B cell (primary cell): Measurements from ENCODE around the gene XRCC3. TPM values are rescaled to one million over a fixed set of nuclear protein-coding genes. Genes with fewer than 3 reads are reported as not detected.

ENCODE experiments used
- ATAC-seq: fragments of 200-7000 bp; cut with Tn5 transposase; one replicate; pipeline ENCODE4 v1.10.0; 2021; ENCODE audit warnings: low read depth, mild to moderate bottlenecking, moderate number of reproducible peaks, moderate library complexity
- CTCF ChIA-PET: fragments of 350-600 bp; sonication (Branson Sonifier 250); formaldehyde crosslinking; loops from one replicate; lab custom pipeline; 2021; ENCODE audit warnings: antibody characterized with exemption, inconsistent platforms; lab: Charles Lee
- POLR2A ChIA-PET: fragments of 350-600 bp; sonication (Branson Sonifier 250); formaldehyde crosslinking; loops from one replicate; lab custom pipeline; 2021; ENCODE audit warnings: antibody characterized with exemption; lab: Charles Lee
- DNase-seq: peaks from one replicate; pipeline ENCODE4 v3.0.0; 2013
- H2AFZ ChIP-seq: 2 replicates; pipeline ENCODE4 v1.6.1; 2012; ENCODE audit warnings: mild to moderate bottlenecking, low read depth, low read length; ENCODE audit not compliant: insufficient read depth, poor library complexity, severe bottlenecking
- H3K27ac ChIP-seq, 2 donors: 1 replicate in 1 of 2; 2 replicates in 1 of 2; pipeline ENCODE4 v1.5.1; 2012 to 2013; ENCODE audit warnings: low read length in 2 of 2, mild to moderate bottlenecking in 2 of 2, moderate library complexity in 1 of 2
- H3K27me3 ChIP-seq, 4 experiments: fragments of 200-600 bp in 1 of 4; sonication (generic) in 1 of 4; replicated peaks in 1 of 4; 1 replicate in 2 of 4; 2 replicates in 2 of 4; pipeline versions ENCODE4 v1.6.1 to v1.7.0; 2013 to 2016; ENCODE audit warnings: low read length in 3 of 4, mild to moderate bottlenecking in 2 of 4, mixed read lengths in 1 of 4, moderate library complexity in 1 of 4; ENCODE audit not compliant: insufficient read depth in 4 of 4, control insufficient read depth in 3 of 4; ENCODE audit errors: control extremely low read depth in 1 of 4
- H3K36me3 ChIP-seq, 2 experiments: replicated peaks in 1 of 2; 1 replicate in 1 of 2; 2 replicates in 1 of 2; pipeline versions ENCODE4 v1.6.1 to v1.7.1; 2013; ENCODE audit warnings: low read length in 1 of 2; ENCODE audit not compliant: insufficient read depth in 2 of 2, control insufficient read depth in 1 of 2; ENCODE audit errors: control extremely low read depth in 1 of 2, extremely low read depth in 1 of 2
- H3K4me1 ChIP-seq, 2 donors: fragments of 200-600 bp in 1 of 2; sonication (generic) in 1 of 2; 1 replicate in 1 of 2; 2 replicates in 1 of 2; pipeline versions ENCODE4 v1.5.1 to v1.6.1; 2013 to 2017; ENCODE audit warnings: low read length in 2 of 2; ENCODE audit not compliant: control insufficient read depth in 2 of 2, insufficient read depth in 2 of 2
- H3K4me2 ChIP-seq: replicated peaks from 2 replicates; pipeline ENCODE3; 2012; ENCODE audit warnings: mild to moderate bottlenecking, low read depth, low read length; ENCODE audit not compliant: poor library complexity, severe bottlenecking
- H3K4me3 ChIP-seq, 5 experiments: fragments of 200-600 bp in 1 of 5; sonication (generic) in 1 of 5; 1 replicate in 3 of 5; 2 replicates in 2 of 5; pipeline versions ENCODE4 v1.5.1 to v1.7.0; 2011 to 2016; ENCODE audit warnings: low read length in 4 of 5, mild to moderate bottlenecking in 4 of 5, low read depth in 2 of 5, control low read depth in 1 of 5, moderate library complexity in 1 of 5; ENCODE audit not compliant: insufficient read depth in 1 of 5; ENCODE audit errors: control extremely low read depth in 1 of 5, extremely low read depth in 1 of 5
- H3K79me2 ChIP-seq: fragments of 200-600 bp; sonication (generic); one replicate; pipeline ENCODE4 v1.6.0; 2016; ENCODE audit warnings: low read length; ENCODE audit not compliant: control insufficient read depth, insufficient read depth
- H3K9ac ChIP-seq: fragments of 200-600 bp; sonication (generic); 2 replicates; pipeline ENCODE4 v1.6.1; 2017; ENCODE audit warnings: mild to moderate bottlenecking, low read length, moderate library complexity
- H3K9me3 ChIP-seq, 3 donors: one replicate each; pipeline versions ENCODE4 v1.6.1 to v1.7.1; 2013; ENCODE audit warnings: low read length in 2 of 3; ENCODE audit not compliant: control insufficient read depth in 2 of 3, insufficient read depth in 1 of 3; ENCODE audit errors: control extremely low read depth in 1 of 3
- H4K20me1 ChIP-seq: 2 replicates; pipeline ENCODE4 v1.6.0; 2012; ENCODE audit warnings: mild to moderate bottlenecking, low read length; ENCODE audit not compliant: insufficient read depth, control insufficient read depth, poor library complexity, severe bottlenecking
- H3K27ac Mint-ChIP-seq: one replicate; pipeline ENCODE4 v1.8.0; 2021; ENCODE audit warnings: mixed read lengths
- H3K27me3 Mint-ChIP-seq: one replicate; pipeline ENCODE4 v1.8.0; 2021; ENCODE audit warnings: mixed read lengths
- H3K4me1 Mint-ChIP-seq: one replicate; pipeline ENCODE4 v1.8.0; 2021; ENCODE audit warnings: mixed read lengths
- H3K4me3 Mint-ChIP-seq: one replicate; pipeline ENCODE4 v1.8.0; 2021; ENCODE audit warnings: mixed read lengths
- H3K9me3 Mint-ChIP-seq: one replicate; pipeline ENCODE4 v1.8.0; 2022; ENCODE audit warnings: mixed read lengths; ENCODE audit not compliant: insufficient read depth
- CTCF ChIP-seq: fragments of 200-600 bp; IDR thresholded peaks from one replicate; pipeline ENCODE4 v1.8.0; 2022; ENCODE audit warnings: antibody characterized with exemption, mild to moderate bottlenecking
- EZH2 ChIP-seq: IDR thresholded peaks from 2 replicates; pipeline ENCODE4 v1.6.1; 2012; ENCODE audit warnings: borderline replicate concordance, low read depth, mild to moderate bottlenecking, moderate library complexity, low read length; ENCODE audit not compliant: insufficient read depth, poor library complexity, severe bottlenecking
- WGBS: methylation state at CpG from one replicate; pipeline ENCODE4 v1.1.5; 2013; ENCODE audit warnings: missing lambda C conversion rate; ENCODE audit not compliant: insufficient coverage; 5-methylcytosine and 5-hydroxymethylcytosine counted together
- intact Hi-C: fragments of 100-400 bp; cut with micrococcal nuclease; formaldehyde crosslinking; loops from one replicate; pipeline ENCODE4 v1.10.0; 2022
- polyA plus RNA-seq: library from polyadenylated mRNA; depleted of rRNA; stranded (reverse); fragments of >200 nt; gene quantifications from 2 replicates; pipeline ENCODE4 v1.2.3, GENCODE V29; 2012
- total RNA-seq, 2 donors: library from RNA; stranded (reverse); fragments of 120-200 nt in 1 of 2; gene quantifications; 1 replicate in 1 of 2; 2 replicates in 1 of 2; pipeline versions ENCODE4 v1.2.3 to v1.2.4, GENCODE V29; 2013 to 2022

Gene XRCC3
- total and polyA plus RNA-seq, 2 donors (not counting 1 experiment from before 2014, with no cell fraction given) = 18.0 to 19.7 TPM

GRCh38 chr14:103731916-103732867 lies 16.9 kb upstream of the XRCC3 start:
- peaks cover 0 to 13% of the 10 kb centered on the region in 2 experiments for H3K36me3 ChIP-seq
- H3K9me3 ChIP-seq = no peaks in the 10 kb centered on the region
- no peaks in the 10 kb centered on the region for H4K20me1 ChIP-seq
- intact Hi-C loops = no loop called here
- no peak overlapping the region for H3K9ac ChIP-seq
- H3K27ac ChIP-seq = no peak overlapping the region
- no peak for TF ChIP-seq CTCF
- no peak for TF ChIP-seq EZH2
- no peak overlapping the region for H3K4me3 Mint-ChIP-seq
- no peak overlapping the region for H3K4me3 ChIP-seq
- H3K4me1 Mint-ChIP-seq = no peaks in the 10 kb centered on the region
- no peaks in the 10 kb centered on the region for H3K27me3 ChIP-seq
- ChIA-PET POLR2A (no interaction called here), CTCF (interaction anchor here (0.9 kb wide), 1 partner anchor 52 kb away, joined by 3 read pairs; no protein-coding TSS in a partner anchor)
- DNase-seq = no peak
- no peaks in the 10 kb centered on the region for H3K9me3 Mint-ChIP-seq
- no peaks in the 10 kb centered on the region for H3K27me3 Mint-ChIP-seq
- no peaks in the 10 kb centered on the region for H3K79me2 ChIP-seq
- H2AFZ ChIP-seq = no peak overlapping the region
- no peak overlapping the region for H3K4me2 ChIP-seq
- no peak for ATAC-seq
- no peak overlapping the region for H3K27ac Mint-ChIP-seq
- H3K4me1 ChIP-seq = no peaks in the 10 kb centered on the region
- 95% methylated on average over 22 of the region's 24 CpGs for WGBS

- Mint-ChIP-seq H3K27me3 (no peaks in the 10 kb centered on the region), H3K9me3 (no peaks in the 10 kb centered on the region), H3K4me3 (no peak overlapping the region), H3K27ac (no peak overlapping the region), H3K4me1 (no peaks in the 10 kb centered on the region)
- no peaks in the 10 kb centered on the region for H3K9me3 ChIP-seq
- H3K4me2 ChIP-seq = no peak overlapping the region
- H3K27ac ChIP-seq = no peak overlapping the region
- DNase-seq (no peak), ATAC-seq (no peak)
- WGBS = 97% methylated on average over 15 of the region's 15 CpGs
- H3K4me3 ChIP-seq = no peak overlapping the region
- no peaks in the 10 kb centered on the region for H3K27me3 ChIP-seq
- no peaks in the 10 kb centered on the region for H3K4me1 ChIP-seq
- TF ChIP-seq CTCF (no peak), EZH2 (no peak)
- ChIA-PET POLR2A (no interaction called here), CTCF (no interaction called here)
- no peaks in the 10 kb centered on the region for H4K20me1 ChIP-seq
- H2AFZ ChIP-seq = no peak overlapping the region
- peaks cover 0 to 13% of the 10 kb centered on the region in 2 experiments for H3K36me3 ChIP-seq
- H3K79me2 ChIP-seq = no peaks in the 10 kb centered on the region
- intact Hi-C loops = no loop called here
- no peak overlapping the region for H3K9ac ChIP-seq
These were observed 16.2 kb upstream of the XRCC3 start for GRCh38 chr14:103731481-103731880.
